ENCODE results near the gene AP2A2.

- TF ChIP-seq CTCF (conservative IDR thresholded peaks at IDR 0.05; ENCODE audit: low read length) (no peak), EZH2phosphoT487 (IDR thresholded peaks at IDR 0.05; ENCODE audit: borderline replicate concordance, low read depth, low read length) (no peak)
These were observed 16.3 kb upstream of the AP2A2 start for GRCh38 chr11:909406-909805.

Measured in OCI-LY7 (cell line).